WTC11 (cell line): Measurements from ENCODE around the gene CIZ1. TPM values are rescaled to one million over a fixed set of nuclear protein-coding genes. Genes with fewer than 3 reads are reported as not detected.

Source experiments
- ATAC-seq: fragments of 200-7000 bp; cut with Tn5 transposase; 2 replicates; pipeline ENCODE4 v1.10.0; 2021; ENCODE audit warnings: mild to moderate bottlenecking, moderate library complexity
- CTCF ChIA-PET: fragments of 300-600 bp; sonication (Branson Sonifier 250); formaldehyde crosslinking; loops from one replicate; lab custom pipeline; 2021; ENCODE audit warnings: antibody characterized with exemption; lab: Charles Lee
- POLR2A ChIA-PET: fragments of 350-600 bp; sonication (Branson Sonifier 250); formaldehyde crosslinking; loops from one replicate; lab custom pipeline; 2021; ENCODE audit warnings: antibody characterized with exemption; lab: Charles Lee
- DNase-seq: peaks from one replicate; pipeline ENCODE4 v3.0.0; 2021; ENCODE audit warnings: low spot score
- H3K27ac Mint-ChIP-seq: 2 replicates; pipeline ENCODE4 v1.8.0; 2021; ENCODE audit warnings: mixed read lengths
- H3K27me3 Mint-ChIP-seq: 2 replicates; pipeline ENCODE4 v1.8.0; 2021; ENCODE audit warnings: low read depth, mild to moderate bottlenecking, moderate library complexity, mixed read lengths
- H3K36me3 Mint-ChIP-seq: 2 replicates; pipeline ENCODE4 v1.8.0; 2021; ENCODE audit warnings: mixed read lengths
- H3K4me1 Mint-ChIP-seq: 2 replicates; pipeline ENCODE4 v1.8.0; 2022; ENCODE audit warnings: mixed read lengths
- H3K4me3 Mint-ChIP-seq: 2 replicates; pipeline ENCODE4 v1.8.0; 2021; ENCODE audit warnings: mild to moderate bottlenecking, moderate library complexity, mixed read lengths
- H3K9me3 Mint-ChIP-seq: 2 replicates; pipeline ENCODE4 v1.8.0; 2021; ENCODE audit warnings: mixed read lengths
- AFF4 ChIP-seq: sonication (generic); formaldehyde crosslinking; IDR thresholded peaks from 2 replicates; pipeline ENCODE4 v1.8.1; 2023; ENCODE audit warnings: mild to moderate bottlenecking, missing genetic modification reagents, borderline replicate concordance
- EMX1 ChIP-seq: fragments of 250-450 bp; sonication (Bioruptor Pico); IDR thresholded peaks from 2 replicates; pipeline ENCODE4 v1.8.0; 2021; ENCODE audit warnings: mild to moderate bottlenecking
- ESRRA ChIP-seq: sonication (generic); formaldehyde crosslinking; IDR thresholded peaks from 2 replicates; pipeline ENCODE4 v1.8.1; 2022; ENCODE audit warnings: mild to moderate bottlenecking, missing genetic modification reagents, borderline replicate concordance
- FOXP1 ChIP-seq: sonication (generic); formaldehyde crosslinking; IDR thresholded peaks from 2 replicates; pipeline ENCODE4 v1.8.0; 2022; ENCODE audit warnings: missing genetic modification reagents, mild to moderate bottlenecking, moderate library complexity, borderline replicate concordance
- JAZF1 ChIP-seq: fragments of 250-450 bp; sonication (Bioruptor Pico); IDR thresholded peaks from 2 replicates; pipeline ENCODE4 v1.9.0; 2021; ENCODE audit warnings: moderate library complexity, mild to moderate bottlenecking, inconsistent platforms
- NFATC4 ChIP-seq: fragments of 250-450 bp; sonication (Bioruptor Pico); IDR thresholded peaks from 2 replicates; pipeline ENCODE4 v1.9.0; 2021; ENCODE audit warnings: mild to moderate bottlenecking
- NFE2L1 ChIP-seq: sonication (generic); formaldehyde crosslinking; IDR thresholded peaks from 2 replicates; pipeline ENCODE4 v1.8.1; 2023; ENCODE audit warnings: missing genetic modification reagents
- NFYB ChIP-seq: sonication (generic); formaldehyde crosslinking; conservative IDR thresholded peaks from 2 replicates; pipeline ENCODE4 v1.8.0; 2022; ENCODE audit warnings: low read depth, missing genetic modification reagents
- OVOL2 ChIP-seq: fragments of 250-450 bp; sonication (Bioruptor Pico); IDR thresholded peaks from 2 replicates; pipeline ENCODE4 v1.9.0; 2021; ENCODE audit warnings: mild to moderate bottlenecking, borderline replicate concordance
- PREB ChIP-seq: sonication (generic); formaldehyde crosslinking; IDR thresholded peaks from 2 replicates; pipeline ENCODE4 v1.8.1; 2022; ENCODE audit warnings: mild to moderate bottlenecking, missing genetic modification reagents, moderate library complexity, borderline replicate concordance
- TCF7 ChIP-seq: sonication (generic); formaldehyde crosslinking; IDR thresholded peaks from 2 replicates; pipeline ENCODE4 v1.8.0; 2022; ENCODE audit warnings: mild to moderate bottlenecking, low read depth, missing genetic modification reagents, moderate library complexity
- ZNF512 ChIP-seq: sonication (generic); formaldehyde crosslinking; IDR thresholded peaks from 2 replicates; pipeline ENCODE4 v1.8.1; 2022; ENCODE audit warnings: missing genetic modification reagents, borderline replicate concordance
- total RNA-seq: library from RNA; stranded (reverse); gene quantifications from 3 replicates; pipeline ENCODE4 v1.2.3, GENCODE V29; 2021
- TF ChIP-seq, protein P1 (sequence below): fragments of 250-450 bp; sonication (Bioruptor Pico); IDR thresholded peaks from 2 replicates; pipeline ENCODE4 v1.9.0; 2021; ENCODE audit warnings: moderate library complexity, mild to moderate bottlenecking, inconsistent platforms, borderline replicate concordance
- TF ChIP-seq, protein P2 (sequence below): sonication (generic); formaldehyde crosslinking; conservative IDR thresholded peaks from 2 replicates; pipeline ENCODE4 v1.8.1; 2022; ENCODE audit warnings: mild to moderate bottlenecking, missing genetic modification reagents
- TF ChIP-seq, protein P3 (sequence below): sonication (generic); formaldehyde crosslinking; IDR thresholded peaks from 2 replicates; pipeline ENCODE4 v1.8.1; 2022; ENCODE audit warnings: low read depth, missing genetic modification reagents, borderline replicate concordance
- TF ChIP-seq, protein P4 (sequence below): sonication (generic); formaldehyde crosslinking; IDR thresholded peaks from 2 replicates; pipeline ENCODE4 v1.8.0; 2022; ENCODE audit warnings: mild to moderate bottlenecking, missing genetic modification reagents
- TF ChIP-seq, protein P5 (sequence below): fragments of 250-450 bp; sonication (Bioruptor Pico); IDR thresholded peaks from 2 replicates; pipeline ENCODE4 v1.9.0; 2021; ENCODE audit warnings: mild to moderate bottlenecking

Gene CIZ1
- total RNA-seq, 1 experiment from 2014 or later = 90.2 TPM

- CTCF ChIA-PET = interaction anchor here (0.5 to 3.6 kb wide), 19 partner anchors 9 to 621 kb away, joined by 3 to 18 read pairs (median 5); partner anchors contain the start of genes BBLN, CERCAM and DNM1
- Mint-ChIP-seq H3K27ac (no peak overlapping the region), H3K27me3 (peaks cover 10% of the 10 kb centered on the region), H3K4me1 (peaks cover 11% of the 10 kb centered on the region), H3K36me3 (peaks cover 16% of the 10 kb centered on the region), H3K9me3 (no peaks in the 10 kb centered on the region), H3K4me3 (peak overlapping the region; percentile 90)
- POLR2A ChIA-PET = no interaction called here
- DNase-seq = no peak
- peak; percentile 11 for ATAC-seq
- no peak for TF ChIP-seq ESRRA (CRISPR knock-in tag)
- TF ChIP-seq JAZF1 (CRISPR knock-in tag) = no peak
- TF ChIP-seq OVOL2 = no peak
- no peak for TF ChIP-seq NFYB (CRISPR knock-in tag)
- TF ChIP-seq TCF7 = no peak
- TF ChIP-seq, protein P1, sequence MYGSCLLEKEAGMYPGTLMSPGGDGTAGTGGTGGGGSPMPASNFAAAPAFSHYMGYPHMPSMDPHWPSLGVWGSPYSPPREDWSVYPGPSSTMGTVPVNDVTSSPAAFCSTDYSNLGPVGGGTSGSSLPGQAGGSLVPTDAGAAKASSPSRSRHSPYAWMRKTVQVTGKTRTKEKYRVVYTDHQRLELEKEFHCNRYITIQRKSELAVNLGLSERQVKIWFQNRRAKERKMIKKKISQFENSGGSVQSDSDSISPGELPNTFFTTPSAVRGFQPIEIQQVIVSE = no peak
- TF ChIP-seq AFF4 (CRISPR knock-in tag) = no peak
- TF ChIP-seq, protein P2, sequence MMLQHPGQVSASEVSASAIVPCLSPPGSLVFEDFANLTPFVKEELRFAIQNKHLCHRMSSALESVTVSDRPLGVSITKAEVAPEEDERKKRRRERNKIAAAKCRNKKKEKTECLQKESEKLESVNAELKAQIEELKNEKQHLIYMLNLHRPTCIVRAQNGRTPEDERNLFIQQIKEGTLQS (CRISPR knock-in tag) = no peak
- no peak for TF ChIP-seq EMX1 (CRISPR knock-in tag)
- TF ChIP-seq, protein P3, sequence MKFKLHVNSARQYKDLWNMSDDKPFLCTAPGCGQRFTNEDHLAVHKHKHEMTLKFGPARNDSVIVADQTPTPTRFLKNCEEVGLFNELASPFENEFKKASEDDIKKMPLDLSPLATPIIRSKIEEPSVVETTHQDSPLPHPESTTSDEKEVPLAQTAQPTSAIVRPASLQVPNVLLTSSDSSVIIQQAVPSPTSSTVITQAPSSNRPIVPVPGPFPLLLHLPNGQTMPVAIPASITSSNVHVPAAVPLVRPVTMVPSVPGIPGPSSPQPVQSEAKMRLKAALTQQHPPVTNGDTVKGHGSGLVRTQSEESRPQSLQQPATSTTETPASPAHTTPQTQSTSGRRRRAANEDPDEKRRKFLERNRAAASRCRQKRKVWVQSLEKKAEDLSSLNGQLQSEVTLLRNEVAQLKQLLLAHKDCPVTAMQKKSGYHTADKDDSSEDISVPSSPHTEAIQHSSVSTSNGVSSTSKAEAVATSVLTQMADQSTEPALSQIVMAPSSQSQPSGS (CRISPR knock-in tag) = no peak
- no peak for TF ChIP-seq NFE2L1 (CRISPR knock-in tag)
- no peak for TF ChIP-seq FOXP1
- TF ChIP-seq PREB (CRISPR knock-in tag) = no peak
- no peak for TF ChIP-seq NFATC4 (CRISPR knock-in tag)
- TF ChIP-seq, protein P4, sequence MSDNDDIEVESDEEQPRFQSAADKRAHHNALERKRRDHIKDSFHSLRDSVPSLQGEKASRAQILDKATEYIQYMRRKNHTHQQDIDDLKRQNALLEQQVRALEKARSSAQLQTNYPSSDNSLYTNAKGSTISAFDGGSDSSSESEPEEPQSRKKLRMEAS = no peak
- no peak for TF ChIP-seq ZNF512
- TF ChIP-seq, protein P5, sequence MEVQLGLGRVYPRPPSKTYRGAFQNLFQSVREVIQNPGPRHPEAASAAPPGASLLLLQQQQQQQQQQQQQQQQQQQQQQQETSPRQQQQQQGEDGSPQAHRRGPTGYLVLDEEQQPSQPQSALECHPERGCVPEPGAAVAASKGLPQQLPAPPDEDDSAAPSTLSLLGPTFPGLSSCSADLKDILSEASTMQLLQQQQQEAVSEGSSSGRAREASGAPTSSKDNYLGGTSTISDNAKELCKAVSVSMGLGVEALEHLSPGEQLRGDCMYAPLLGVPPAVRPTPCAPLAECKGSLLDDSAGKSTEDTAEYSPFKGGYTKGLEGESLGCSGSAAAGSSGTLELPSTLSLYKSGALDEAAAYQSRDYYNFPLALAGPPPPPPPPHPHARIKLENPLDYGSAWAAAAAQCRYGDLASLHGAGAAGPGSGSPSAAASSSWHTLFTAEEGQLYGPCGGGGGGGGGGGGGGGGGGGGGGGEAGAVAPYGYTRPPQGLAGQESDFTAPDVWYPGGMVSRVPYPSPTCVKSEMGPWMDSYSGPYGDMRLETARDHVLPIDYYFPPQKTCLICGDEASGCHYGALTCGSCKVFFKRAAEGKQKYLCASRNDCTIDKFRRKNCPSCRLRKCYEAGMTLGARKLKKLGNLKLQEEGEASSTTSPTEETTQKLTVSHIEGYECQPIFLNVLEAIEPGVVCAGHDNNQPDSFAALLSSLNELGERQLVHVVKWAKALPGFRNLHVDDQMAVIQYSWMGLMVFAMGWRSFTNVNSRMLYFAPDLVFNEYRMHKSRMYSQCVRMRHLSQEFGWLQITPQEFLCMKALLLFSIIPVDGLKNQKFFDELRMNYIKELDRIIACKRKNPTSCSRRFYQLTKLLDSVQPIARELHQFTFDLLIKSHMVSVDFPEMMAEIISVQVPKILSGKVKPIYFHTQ (CRISPR knock-in tag) = no peak
- TF ChIP-seq, all 79 proteins: peak for 0
Observed at GRCh38 chr9:128190516-128191405, 611 bp downstream of the CIZ1 start.
